ENCODE results near the gene ZNF276. TPM values are rescaled to one million over a fixed set of nuclear protein-coding genes. Genes with fewer than 3 reads are reported as not detected.

ZNF276 gene
- polyA plus RNA-seq, 1 of the 3 experiments (the other 2 are of a cell fraction) = 24.9 TPM

DNA sequence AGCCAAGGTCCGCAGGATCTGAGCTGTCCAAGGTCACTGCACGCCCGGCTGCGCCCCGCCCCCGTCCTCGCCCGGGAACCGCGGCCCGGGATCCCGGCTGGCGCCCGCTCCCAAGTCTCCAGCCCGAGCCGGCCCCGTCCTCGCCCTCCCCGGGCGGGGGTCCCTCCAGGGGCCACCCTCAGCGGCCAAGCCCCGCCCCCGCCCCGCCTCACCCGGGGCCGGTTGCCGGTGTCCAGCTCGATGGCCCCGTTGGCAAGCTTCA, 855 bp upstream of the ZNF276 start:
- Histone ChIP-seq H3K4me3 (ENCODE audit: low read depth in 2 of 2, low read length in 1 of 2) (peak overlapping the region; percentile 74 to 92), H4K20me1 (ENCODE audit: insufficient read depth) (peaks cover 32% of the 10 kb centered on the region), H3K79me2 (ENCODE audit: insufficient read depth) (peaks cover 48% of the 10 kb centered on the region), H2AFZ (ENCODE audit: low read depth) (no peak overlapping the region), H3K4me1 (ENCODE audit: control insufficient read depth in 1 of 2, insufficient read depth in 2 of 2, low read depth in 1 of 2, low read length in 1 of 2) (peaks cover 21 to 25% of the 10 kb centered on the region in 2 experiments; a peak in 3 of 4 replicates), H3F3A (replicated peaks; ENCODE audit: insufficient read depth) (peaks cover 19% of the 10 kb centered on the region), H3K9ac (peak overlapping the region; percentile 85), H3K9me3 (no peaks in the 10 kb centered on the region), H3K27ac (ENCODE audit: low read depth in 2 of 2, low read length in 1 of 2) (peak overlapping the region; percentile 79 to 92), H3K27me3 (ENCODE audit: insufficient read depth) (no peaks in the 10 kb centered on the region), H3K9me2 (no peaks in the 10 kb centered on the region), H3K36me3 (replicated peaks in 1 of 2; ENCODE audit: control insufficient read depth in 1 of 2, insufficient read depth in 2 of 2, low read length in 1 of 2) (peaks cover 13 to 20% of the 10 kb centered on the region in 2 experiments), H3K4me2 (peak overlapping the region; percentile 96)
- TF ChIP-seq FOXM1 (IDR thresholded peaks at IDR 0.05; ENCODE audit: low read depth) (no peak), MXI1 (IDR thresholded peaks at IDR 0.05; ENCODE audit: low read depth, low read length) (0 out of 2 replicates have a peak, but pooled peaks have one; percentile 9), GATA2 (CRISPR knock-in tag; IDR thresholded peaks at IDR 0.05) (no peak)
- TF ChIP-seq, protein P1, sequence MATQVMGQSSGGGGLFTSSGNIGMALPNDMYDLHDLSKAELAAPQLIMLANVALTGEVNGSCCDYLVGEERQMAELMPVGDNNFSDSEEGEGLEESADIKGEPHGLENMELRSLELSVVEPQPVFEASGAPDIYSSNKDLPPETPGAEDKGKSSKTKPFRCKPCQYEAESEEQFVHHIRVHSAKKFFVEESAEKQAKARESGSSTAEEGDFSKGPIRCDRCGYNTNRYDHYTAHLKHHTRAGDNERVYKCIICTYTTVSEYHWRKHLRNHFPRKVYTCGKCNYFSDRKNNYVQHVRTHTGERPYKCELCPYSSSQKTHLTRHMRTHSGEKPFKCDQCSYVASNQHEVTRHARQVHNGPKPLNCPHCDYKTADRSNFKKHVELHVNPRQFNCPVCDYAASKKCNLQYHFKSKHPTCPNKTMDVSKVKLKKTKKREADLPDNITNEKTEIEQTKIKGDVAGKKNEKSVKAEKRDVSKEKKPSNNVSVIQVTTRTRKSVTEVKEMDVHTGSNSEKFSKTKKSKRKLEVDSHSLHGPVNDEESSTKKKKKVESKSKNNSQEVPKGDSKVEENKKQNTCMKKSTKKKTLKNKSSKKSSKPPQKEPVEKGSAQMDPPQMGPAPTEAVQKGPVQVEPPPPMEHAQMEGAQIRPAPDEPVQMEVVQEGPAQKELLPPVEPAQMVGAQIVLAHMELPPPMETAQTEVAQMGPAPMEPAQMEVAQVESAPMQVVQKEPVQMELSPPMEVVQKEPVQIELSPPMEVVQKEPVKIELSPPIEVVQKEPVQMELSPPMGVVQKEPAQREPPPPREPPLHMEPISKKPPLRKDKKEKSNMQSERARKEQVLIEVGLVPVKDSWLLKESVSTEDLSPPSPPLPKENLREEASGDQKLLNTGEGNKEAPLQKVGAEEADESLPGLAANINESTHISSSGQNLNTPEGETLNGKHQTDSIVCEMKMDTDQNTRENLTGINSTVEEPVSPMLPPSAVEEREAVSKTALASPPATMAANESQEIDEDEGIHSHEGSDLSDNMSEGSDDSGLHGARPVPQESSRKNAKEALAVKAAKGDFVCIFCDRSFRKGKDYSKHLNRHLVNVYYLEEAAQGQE (IDR thresholded peaks at IDR 0.05; ENCODE audit: low read depth, low read length) = peak; percentile 76; the same call in 1 of the 2 replicates
- WGBS (ENCODE audit: low lambda C conversion rate) = no CpG with 5 or more reads among the region's 29 CpGs
- POLR2A ChIA-PET = interaction anchor here (0.8 kb wide), 1 partner anchor 14 kb away, joined by 3 read pairs; no protein-coding TSS in a partner anchor
- CTCF ChIA-PET = interaction anchor here (1.3 to 1.7 kb wide), 2 partner anchors 10 to 141 kb away, joined by 3 to 6 read pairs; no protein-coding TSS in a partner anchor
- peak; percentile 85 for DNase-seq

DNA sequence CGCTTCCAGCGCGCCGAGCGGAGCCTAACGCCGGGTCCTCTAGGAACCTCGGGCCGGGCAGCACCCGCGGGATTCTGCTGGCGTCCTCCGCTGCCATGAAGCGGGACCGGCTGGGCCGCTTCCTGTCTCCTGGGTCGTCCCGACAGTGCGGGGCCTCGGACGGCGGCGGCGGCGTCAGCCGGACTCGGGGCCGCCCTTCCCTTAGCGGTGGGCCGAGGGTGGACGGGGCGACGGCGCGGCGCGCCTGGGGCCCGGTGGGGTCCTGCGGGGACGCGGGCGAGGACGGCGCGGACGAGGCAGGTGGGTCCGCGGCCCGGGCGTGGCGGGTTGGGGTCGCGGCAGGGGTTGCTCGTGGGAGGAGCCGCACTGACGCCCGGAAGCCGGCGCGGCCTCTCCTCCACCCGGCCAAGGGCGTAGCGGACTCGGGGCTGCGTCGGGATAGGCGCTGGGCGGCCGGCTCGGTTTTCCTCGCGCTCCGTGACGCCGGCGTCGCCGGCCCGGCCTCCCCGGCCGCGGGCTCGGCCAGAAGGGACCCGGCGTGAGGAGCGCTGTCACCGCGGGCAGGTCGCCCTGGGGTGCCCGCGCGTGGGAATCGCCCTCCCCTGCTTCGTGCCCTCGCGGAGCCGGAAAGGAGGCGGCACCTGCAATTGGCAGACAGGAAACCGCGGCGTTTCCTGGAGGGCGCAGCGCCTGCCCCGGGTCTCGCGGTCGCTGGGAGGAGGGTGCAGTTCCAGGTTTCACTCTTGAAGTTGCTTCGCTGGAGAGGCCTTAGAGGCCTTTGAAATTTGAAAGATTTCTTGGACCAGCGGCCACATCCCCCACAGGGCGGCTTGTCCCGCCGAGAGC, 432 bp downstream of the ZNF276 start:
- POLR2A ChIA-PET = interaction anchor here (1.0 kb wide), 1 partner anchor 10 kb away, joined by 3 read pairs; no protein-coding TSS in a partner anchor
- H3K4me2 ChIP-seq = peak overlapping the region; percentile 96
- H3K27ac ChIP-seq (ENCODE audit: low read depth in 2 of 2, low read length in 1 of 2) = peak overlapping the region; percentile 79 to 92
- H3K4me1 ChIP-seq (ENCODE audit: control insufficient read depth in 1 of 2, insufficient read depth in 2 of 2, low read depth in 1 of 2, low read length in 1 of 2) = peaks cover 21 to 25% of the 10 kb centered on the region in 2 experiments; a peak in 3 of 4 replicates
- TF ChIP-seq RAD21 (IDR thresholded peaks at IDR 0.05; ENCODE audit: low read length) (no peak), EP300 (IDR thresholded peaks at IDR 0.05; ENCODE audit: borderline replicate concordance in 1 of 2, low read depth in 1 of 2, low read length in 1 of 2) (no peak), GABPA (IDR thresholded peaks at IDR 0.05; ENCODE audit: low read depth) (peak; percentile 67), JUND (IDR thresholded peaks at IDR 0.05) (no peak), MXI1 (IDR thresholded peaks at IDR 0.05; ENCODE audit: low read depth, low read length) (no peak), RCOR1 (IDR thresholded peaks at IDR 0.05; ENCODE audit: low read length) (no peak), NRF1 (IDR thresholded peaks at IDR 0.05; ENCODE audit: low read depth, low read length) (no peak), CHD2 (IDR thresholded peaks at IDR 0.05; ENCODE audit: low read length, partially characterized antibody) (peak; percentile 87), ELF1 (IDR thresholded peaks at IDR 0.05) (0 out of 2 replicates have a peak, but pooled peaks have one; percentile 36), POLR2AphosphoS5 (IDR thresholded peaks at IDR 0.05; ENCODE audit: low read depth, low read length) (0 out of 2 replicates have a peak, but pooled peaks have one; percentile 16), SIN3A (IDR thresholded peaks at IDR 0.05; ENCODE audit: borderline replicate concordance, low read depth, low read length) (peak; percentile 53; the same call in 1 of the 2 replicates)
- TF ChIP-seq, protein P2, sequence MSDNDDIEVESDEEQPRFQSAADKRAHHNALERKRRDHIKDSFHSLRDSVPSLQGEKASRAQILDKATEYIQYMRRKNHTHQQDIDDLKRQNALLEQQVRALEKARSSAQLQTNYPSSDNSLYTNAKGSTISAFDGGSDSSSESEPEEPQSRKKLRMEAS (IDR thresholded peaks at IDR 0.05; ENCODE audit: low read depth) = peak; percentile 49; the same call in 1 of the 2 replicates
- TF ChIP-seq, protein P3, sequence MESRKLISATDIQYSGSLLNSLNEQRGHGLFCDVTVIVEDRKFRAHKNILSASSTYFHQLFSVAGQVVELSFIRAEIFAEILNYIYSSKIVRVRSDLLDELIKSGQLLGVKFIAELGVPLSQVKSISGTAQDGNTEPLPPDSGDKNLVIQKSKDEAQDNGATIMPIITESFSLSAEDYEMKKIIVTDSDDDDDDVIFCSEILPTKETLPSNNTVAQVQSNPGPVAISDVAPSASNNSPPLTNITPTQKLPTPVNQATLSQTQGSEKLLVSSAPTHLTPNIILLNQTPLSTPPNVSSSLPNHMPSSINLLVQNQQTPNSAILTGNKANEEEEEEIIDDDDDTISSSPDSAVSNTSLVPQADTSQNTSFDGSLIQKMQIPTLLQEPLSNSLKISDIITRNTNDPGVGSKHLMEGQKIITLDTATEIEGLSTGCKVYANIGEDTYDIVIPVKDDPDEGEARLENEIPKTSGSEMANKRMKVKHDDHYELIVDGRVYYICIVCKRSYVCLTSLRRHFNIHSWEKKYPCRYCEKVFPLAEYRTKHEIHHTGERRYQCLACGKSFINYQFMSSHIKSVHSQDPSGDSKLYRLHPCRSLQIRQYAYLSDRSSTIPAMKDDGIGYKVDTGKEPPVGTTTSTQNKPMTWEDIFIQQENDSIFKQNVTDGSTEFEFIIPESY (IDR thresholded peaks at IDR 0.05; ENCODE audit: borderline replicate concordance, low read depth) = peak; percentile 86
- TF ChIP-seq, protein P4, sequence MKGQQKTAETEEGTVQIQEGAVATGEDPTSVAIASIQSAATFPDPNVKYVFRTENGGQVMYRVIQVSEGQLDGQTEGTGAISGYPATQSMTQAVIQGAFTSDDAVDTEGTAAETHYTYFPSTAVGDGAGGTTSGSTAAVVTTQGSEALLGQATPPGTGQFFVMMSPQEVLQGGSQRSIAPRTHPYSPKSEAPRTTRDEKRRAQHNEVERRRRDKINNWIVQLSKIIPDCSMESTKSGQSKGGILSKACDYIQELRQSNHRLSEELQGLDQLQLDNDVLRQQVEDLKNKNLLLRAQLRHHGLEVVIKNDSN (IDR thresholded peaks at IDR 0.05; ENCODE audit: borderline replicate concordance, low read depth) = no peak
- peak overlapping the region; percentile 74 to 92 for H3K4me3 ChIP-seq (ENCODE audit: low read depth in 2 of 2, low read length in 1 of 2)
- peaks cover 13 to 21% of the 10 kb centered on the region in 2 experiments for H3K36me3 ChIP-seq (replicated peaks in 1 of 2; ENCODE audit: control insufficient read depth in 1 of 2, insufficient read depth in 2 of 2, low read length in 1 of 2)
- peaks cover 35% of the 10 kb centered on the region for H4K20me1 ChIP-seq (ENCODE audit: insufficient read depth)
- peak overlapping the region; percentile 85 for H3K9ac ChIP-seq
- no peaks in the 10 kb centered on the region for H3K9me2 ChIP-seq
- no peaks in the 10 kb centered on the region for H3K27me3 ChIP-seq (ENCODE audit: insufficient read depth)
- H2AFZ ChIP-seq (ENCODE audit: low read depth) = no peak overlapping the region
- peak; percentile 75 for DNase-seq
- CTCF ChIA-PET = interaction anchor here (3.4 kb wide), 1 partner anchor 139 kb away, joined by 13 read pairs; no protein-coding TSS in a partner anchor
- H3F3A ChIP-seq (replicated peaks; ENCODE audit: insufficient read depth) = peaks cover 19% of the 10 kb centered on the region
- 0% methylated on average over 23 of the region's 112 CpGs for WGBS (ENCODE audit: low lambda C conversion rate)
- H3K79me2 ChIP-seq (ENCODE audit: insufficient read depth) = peaks cover 61% of the 10 kb centered on the region
- H3K9me3 ChIP-seq = no peaks in the 10 kb centered on the region

All from SK-N-SH (cell line).